ENCODE measurements around the gene SMYD4.
A peak's percentile ranks its signal among the peaks of the same experiment; 100 is the strongest.
"Not testable (repeated sequence)": the region's sequence is repeated elsewhere in the genome, so short reads cannot be mapped to it uniquely, and the experiment has no call there.

SMYD4 gene

GRCh38 chr17:1765576-1765975 is 64.1 kb downstream of the SMYD4 start:
- CTCF ChIA-PET: interaction anchor here (0.6 to 1.4 kb wide), 3 partner anchors 10 to 41 kb away, joined by 3 to 4 read pairs (median 3); partner anchors contain the start of gene WDR81
- POLR2A ChIA-PET: no interaction called here
- Histone ChIP-seq H3K4me3 (ENCODE audit: low read depth, low read length) (no peak overlapping the region), H3K9me3 (ENCODE audit: control insufficient read depth, insufficient read depth, low read depth, low read length) (no peaks in the 10 kb centered on the region), H3K36me3 (ENCODE audit: control insufficient read depth in 2 of 2, insufficient read depth in 1 of 2, low read length in 2 of 2) (peaks cover 0 to 11% of the 10 kb centered on the region in 2 experiments; a peak in 1 of 3 replicates), H3K27ac (ENCODE audit: extremely low read depth, low read depth, low read length) (no peak overlapping the region), H3K4me1 (ENCODE audit: control insufficient read depth, insufficient read depth, low read length) (peaks cover 12% of the 10 kb centered on the region)
- no peak for TF ChIP-seq ZNF140 (tag by site-specific recombination; IDR thresholded peaks at IDR 0.05)
- TF ChIP-seq ZNF121 (tag by site-specific recombination; IDR thresholded peaks at IDR 0.05): 0 out of 2 replicates have a peak, but pooled peaks have one; percentile 38

GRCh38 chr17:1764705-1765104 is 65.0 kb downstream of the SMYD4 start:
- H3K9me3 ChIP-seq (ENCODE audit: control insufficient read depth, insufficient read depth, low read depth, low read length); H3K27ac ChIP-seq (ENCODE audit: extremely low read depth, low read depth, low read length); H3K36me3 ChIP-seq (ENCODE audit: control insufficient read depth in 2 of 2, insufficient read depth in 1 of 2, low read length in 2 of 2); H3K4me1 ChIP-seq (ENCODE audit: control insufficient read depth, insufficient read depth, low read length); POLR2A ChIA-PET; H3K4me3 ChIP-seq (ENCODE audit: low read depth, low read length): not testable (repeated sequence)
- CTCF ChIA-PET: interaction anchor here (0.5 kb wide), 1 partner anchor 50 kb away, joined by 3 read pairs; no protein-coding TSS in a partner anchor
- TF ChIP-seq ZFHX2 (tag by site-specific recombination; conservative IDR thresholded peaks at IDR 0.05) (0 out of 2 replicates have a peak, but pooled peaks have one; percentile 14), ZNF121 (tag by site-specific recombination; IDR thresholded peaks at IDR 0.05) (peak; percentile 48; the same call in 1 of the 2 replicates)

GRCh38 chr17:1764284-1764683 is 65.4 kb downstream of the SMYD4 start:
- no peak overlapping the region for H3K4me3 ChIP-seq (ENCODE audit: low read depth, low read length)
- peaks cover 0 to 4% of the 10 kb centered on the region in 2 experiments; a peak in 2 of 3 replicates for H3K36me3 ChIP-seq (ENCODE audit: control insufficient read depth in 2 of 2, insufficient read depth in 1 of 2, low read length in 2 of 2)
- ChIA-PET CTCF (interaction anchor here (0.5 kb wide), 1 partner anchor 50 kb away, joined by 3 read pairs; no protein-coding TSS in a partner anchor), POLR2A (no interaction called here)
- H3K4me1 ChIP-seq (ENCODE audit: control insufficient read depth, insufficient read depth, low read length): peaks cover 6% of the 10 kb centered on the region
- TF ChIP-seq ZNF416 (tag by site-specific recombination; IDR thresholded peaks at IDR 0.05) (no peak), ZNF555 (tag by site-specific recombination; conservative IDR thresholded peaks at IDR 0.05) (no peak), KLF1 (tag by site-specific recombination; IDR thresholded peaks at IDR 0.05) (peak; percentile 66; the same call in 1 of the 2 replicates), ZNF202 (tag by site-specific recombination; IDR thresholded peaks at IDR 0.05; ENCODE audit: borderline replicate concordance) (no peak)
- H3K9me3 ChIP-seq (ENCODE audit: control insufficient read depth, insufficient read depth, low read depth, low read length): no peaks in the 10 kb centered on the region
- H3K27ac ChIP-seq (ENCODE audit: extremely low read depth, low read depth, low read length): no peak overlapping the region

- H3K27ac ChIP-seq (ENCODE audit: extremely low read depth, low read depth, low read length): no peak overlapping the region
- no peak overlapping the region for H3K4me3 ChIP-seq (ENCODE audit: low read depth, low read length)
- peaks cover 6% of the 10 kb centered on the region for H3K4me1 ChIP-seq (ENCODE audit: control insufficient read depth, insufficient read depth, low read length)
- no peaks in the 10 kb centered on the region for H3K9me3 ChIP-seq (ENCODE audit: control insufficient read depth, insufficient read depth, low read depth, low read length)
- CTCF ChIA-PET: interaction anchor here (1.3 kb wide), 1 partner anchor 21 kb away, joined by 8 read pairs; no protein-coding TSS in a partner anchor
- TF ChIP-seq ZIC2 (tag by site-specific recombination; IDR thresholded peaks at IDR 0.05): 0 out of 2 replicates have a peak, but pooled peaks have one; percentile 34
- TF ChIP-seq ZNF837 (tag by site-specific recombination; IDR thresholded peaks at IDR 0.05): no peak
- POLR2A ChIA-PET: interaction anchor here (3.0 kb wide), 1 partner anchor 47 kb away, joined by 17 read pairs; no protein-coding TSS in a partner anchor
- peaks cover 0 to 4% of the 10 kb centered on the region in 2 experiments; a peak in 2 of 3 replicates for H3K36me3 ChIP-seq (ENCODE audit: control insufficient read depth in 2 of 2, insufficient read depth in 1 of 2, low read length in 2 of 2)
Observed at GRCh38 chr17:1762901-1763898, 66.5 kb downstream of the SMYD4 start.

GRCh38 chr17:1762233-1762900 is 67.3 kb downstream of the SMYD4 start:
- H3K27ac ChIP-seq (ENCODE audit: extremely low read depth, low read depth, low read length): no peak overlapping the region
- ChIA-PET POLR2A (interaction anchor here (0.6 to 3.0 kb wide), 5 partner anchors 10 to 46 kb away, joined by 3 to 17 read pairs (median 3); no protein-coding TSS in a partner anchor), CTCF (interaction anchor here (0.7 to 1.3 kb wide), 3 partner anchors 22 to 117 kb away, joined by 4 to 8 read pairs (median 4); no protein-coding TSS in a partner anchor)

More at GRCh38 chr17:1762233-1762900, 67.3 kb downstream of the SMYD4 start:
- Histone ChIP-seq H3K9me3 (ENCODE audit: control insufficient read depth, insufficient read depth, low read depth, low read length) (no peaks in the 10 kb centered on the region), H3K4me3 (ENCODE audit: low read depth, low read length) (no peak overlapping the region), H3K36me3 (ENCODE audit: control insufficient read depth in 2 of 2, insufficient read depth in 1 of 2, low read length in 2 of 2) (peaks cover 0 to under 1% of the 10 kb centered on the region in 2 experiments; a peak in 2 of 3 replicates), H3K4me1 (ENCODE audit: control insufficient read depth, insufficient read depth, low read length) (peaks cover 6% of the 10 kb centered on the region)
- peak; percentile 46; the same call in 1 of the 2 replicates for TF ChIP-seq ZNF561 (tag by site-specific recombination; IDR thresholded peaks at IDR 0.05; ENCODE audit: borderline replicate concordance)
- TF ChIP-seq MEIS1 (CRISPR knock-in tag; IDR thresholded peaks at IDR 0.05; ENCODE audit: borderline replicate concordance): no peak

Measured in HEK293 (cell line).